Stimulated activated CD4-positive, alpha-beta T cell treated with anti-CD3 and anti-CD28 coated beads, Interleukin-4, amount 100 ng/mL, for 24 hours (primary cell): ENCODE measurements around the gene MTUS2.
"Not testable (repeated sequence)": the region's sequence is repeated elsewhere in the genome, so short reads cannot be mapped to it uniquely, and the experiment has no call there.

Experiments used
- DNase-seq: peaks from one replicate; pipeline ENCODE4 v3.0.0-alpha.2; 2020

MTUS2 gene

DNA sequence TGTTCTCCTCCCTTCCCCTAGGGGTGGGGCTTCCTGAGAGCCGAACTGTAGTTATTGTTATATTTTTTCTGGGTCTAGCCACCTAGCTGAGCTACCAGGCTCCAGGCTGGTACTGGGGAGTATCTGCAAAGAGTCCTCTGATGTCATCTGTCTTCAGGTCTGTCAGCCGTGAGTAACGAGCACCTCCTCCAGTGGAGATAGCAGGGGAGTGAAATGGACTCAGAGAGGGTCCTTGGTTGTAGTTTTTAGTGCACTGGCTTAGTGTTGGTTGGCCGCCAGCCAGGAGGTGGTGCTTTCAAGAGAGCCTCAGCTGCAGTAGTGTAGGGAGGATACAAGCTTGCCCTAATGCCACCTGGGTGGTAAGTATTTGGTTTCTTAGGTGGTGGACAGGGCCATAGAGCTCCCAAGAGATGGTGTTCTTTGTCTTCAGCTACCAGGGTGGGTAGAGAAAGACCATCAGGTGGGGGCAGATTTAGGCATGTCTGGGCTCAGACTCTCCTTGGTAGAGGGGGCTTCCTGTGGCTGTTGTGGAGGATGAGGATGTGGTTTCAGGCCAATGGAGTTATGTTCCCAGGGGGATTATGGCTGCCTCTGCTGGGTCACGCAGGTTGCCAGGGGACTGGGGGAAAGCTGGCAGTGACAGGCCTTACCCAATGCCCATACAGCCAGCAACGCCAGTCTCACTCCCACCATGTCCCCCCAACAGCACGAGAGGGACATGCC lies 525.9 kb downstream of the MTUS2 start:
- DNase-seq = not testable (repeated sequence)

DNA sequence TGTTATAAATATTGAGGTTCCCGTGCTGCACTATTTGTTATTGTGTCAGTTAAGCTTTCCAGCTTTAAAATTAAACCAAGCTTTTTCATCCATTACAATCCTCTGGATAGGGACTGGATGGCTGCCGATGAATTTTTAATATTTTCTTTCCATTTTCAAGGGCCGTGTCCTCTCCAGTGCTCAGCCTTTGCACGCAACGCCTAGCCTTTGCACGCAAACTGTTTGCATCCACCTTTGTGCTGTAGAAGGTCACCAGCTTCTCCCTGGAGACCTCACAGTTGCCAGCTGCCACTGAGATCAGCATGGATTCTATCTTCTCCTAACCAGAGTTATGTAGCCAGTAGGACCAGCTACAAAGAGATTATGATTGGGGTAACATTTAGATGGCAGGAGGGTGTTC lies 534.9 kb downstream of the MTUS2 start:
- DNase-seq = no peak

DNA sequence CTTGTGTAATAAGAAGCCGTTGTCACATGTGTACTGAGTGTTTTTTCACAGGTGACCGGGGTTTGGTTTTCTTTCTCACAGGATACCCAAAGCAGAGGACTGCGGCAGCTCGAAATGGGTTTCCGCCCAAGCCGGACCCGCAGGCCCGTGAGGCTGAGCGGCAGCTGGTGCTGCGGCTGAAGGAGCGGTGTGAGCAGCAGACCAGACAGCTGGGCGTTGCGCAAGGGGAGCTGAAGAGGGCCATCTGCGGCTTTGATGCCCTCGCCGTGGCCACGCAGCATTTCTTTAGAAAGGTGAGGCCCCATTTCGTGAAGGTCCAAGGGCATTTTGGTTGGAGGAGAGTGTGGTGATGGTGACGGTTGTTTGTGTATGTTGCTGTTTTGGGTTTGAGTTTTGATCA lies 539.0 kb downstream of the MTUS2 start:
- DNase-seq = no peak

DNA sequence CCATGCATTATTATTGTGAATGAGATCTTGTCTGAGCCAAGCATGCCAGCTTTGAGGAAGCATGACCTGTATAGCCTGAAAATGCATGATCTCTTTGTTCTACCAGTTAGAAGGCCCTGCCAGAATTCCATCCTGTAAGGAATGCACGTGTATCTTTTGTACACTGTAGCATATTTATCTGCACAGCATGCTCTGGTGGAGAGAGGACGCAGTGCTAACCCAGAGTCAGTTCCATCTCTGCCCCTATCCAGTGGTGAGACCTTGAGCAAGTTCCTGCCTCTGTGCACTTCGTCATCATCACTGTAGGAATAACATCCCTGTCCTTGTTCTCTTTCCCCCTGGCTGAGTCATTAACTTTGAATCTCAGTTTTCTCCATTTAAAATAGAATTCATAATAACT lies 541.6 kb downstream of the MTUS2 start:
- DNase-seq = no peak

DNA sequence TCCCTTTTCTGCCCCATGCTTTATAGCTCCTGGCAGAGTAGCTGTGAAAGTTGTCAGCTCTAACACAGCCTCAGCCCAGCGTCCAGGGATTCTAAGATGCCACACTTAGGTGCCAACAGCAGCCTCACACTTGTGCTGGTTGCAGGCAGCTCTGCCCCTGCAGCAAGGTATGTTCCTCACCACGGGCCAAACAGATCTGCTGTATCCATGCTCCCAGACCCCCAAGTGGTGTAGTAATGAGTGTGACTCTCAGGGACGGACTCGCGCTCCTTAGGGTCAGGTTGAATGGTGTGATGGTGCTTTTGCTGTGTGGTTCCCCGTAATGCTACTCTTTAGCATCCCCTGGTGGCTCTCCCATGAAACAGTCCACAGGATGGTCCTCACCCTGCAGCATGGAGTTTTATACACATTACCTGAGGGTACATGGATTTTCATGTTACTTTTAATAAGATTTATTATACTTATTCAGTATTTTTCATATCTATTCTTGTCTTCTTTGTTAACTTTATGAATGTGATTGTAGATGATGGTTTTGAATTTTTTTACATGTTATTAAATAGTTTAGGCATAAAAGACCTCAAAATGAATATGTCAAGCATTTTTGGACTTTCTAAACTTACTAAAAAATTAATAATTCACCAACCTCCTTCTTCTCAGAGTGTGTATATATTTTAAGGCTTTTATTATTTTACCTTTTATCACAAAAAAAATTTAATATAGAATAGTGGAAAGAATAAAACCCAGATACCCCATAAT lies 542.9 kb downstream of the MTUS2 start:
- peak; percentile 33 for DNase-seq

DNA sequence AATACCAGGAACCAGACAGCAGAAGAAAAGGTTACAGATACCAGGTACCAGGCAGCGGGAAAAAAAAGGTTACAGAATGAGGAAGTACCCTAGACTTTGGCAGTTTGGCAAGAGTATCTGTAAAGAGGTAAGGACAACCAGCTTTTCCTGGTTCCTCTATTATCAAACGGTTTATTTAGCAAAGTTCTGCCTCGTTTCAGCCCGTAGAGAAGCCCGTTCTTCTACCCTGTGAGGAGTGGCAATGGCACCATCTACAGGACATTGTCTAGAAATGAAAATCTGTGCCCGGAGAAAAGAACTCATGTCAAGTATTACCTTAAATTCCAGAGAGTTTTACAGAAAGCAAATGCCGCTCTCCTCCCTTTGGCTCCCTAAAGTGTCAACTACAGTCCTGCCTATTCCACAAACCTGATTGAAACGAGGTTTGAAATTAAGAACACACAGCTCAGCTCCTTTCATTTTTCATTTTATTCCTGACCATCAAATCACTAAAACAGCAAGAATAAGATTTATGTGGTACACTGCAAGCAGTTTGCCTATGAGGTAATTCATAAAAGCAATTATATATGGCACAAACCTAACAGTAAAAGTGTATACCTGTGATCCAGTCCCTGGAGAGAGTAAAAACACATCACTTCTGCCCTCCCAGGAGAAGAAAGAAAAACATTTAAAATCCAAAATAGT lies 549.1 kb downstream of the MTUS2 start:
- no peak for DNase-seq

DNA sequence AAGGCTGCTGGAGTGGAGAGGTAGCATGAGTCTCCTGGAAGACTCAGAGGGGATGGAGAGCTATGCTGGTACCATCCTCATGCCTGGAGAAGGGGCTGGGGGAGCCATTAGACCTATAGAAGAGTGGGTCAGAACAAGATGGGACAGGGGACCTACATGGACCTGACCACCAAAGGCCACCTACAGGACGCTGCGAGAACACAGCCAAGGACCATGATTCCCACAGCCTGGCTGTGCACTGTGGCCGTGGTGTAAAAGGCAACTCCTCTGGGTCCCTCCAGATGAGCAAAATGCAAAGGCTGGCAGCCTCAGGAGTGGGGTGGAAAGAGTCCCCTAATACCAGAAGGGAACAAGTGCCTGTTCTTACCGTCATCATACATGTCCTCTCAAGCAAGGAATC lies 559.1 kb downstream of the MTUS2 start:
- DNase-seq = no peak

DNA sequence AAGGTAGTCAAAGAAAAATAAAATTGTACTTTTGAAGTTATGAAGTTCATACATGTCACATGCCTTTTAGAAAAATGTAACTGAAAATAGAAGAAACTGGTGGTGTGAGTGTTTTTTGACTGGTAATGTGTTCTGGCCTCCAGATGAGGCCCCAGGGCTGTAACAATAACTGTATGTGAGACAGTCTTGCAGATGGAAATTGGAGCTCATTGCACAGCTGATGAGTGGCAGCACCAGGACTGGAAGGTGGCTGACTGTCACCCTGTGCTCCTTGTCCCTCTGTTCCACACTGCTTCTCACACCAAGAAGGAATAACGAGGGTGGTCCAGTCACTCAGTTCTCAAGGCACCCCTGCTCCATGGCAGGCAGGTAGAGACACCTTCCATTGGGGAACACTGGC lies 559.7 kb downstream of the MTUS2 start:
- DNase-seq = no peak

DNA sequence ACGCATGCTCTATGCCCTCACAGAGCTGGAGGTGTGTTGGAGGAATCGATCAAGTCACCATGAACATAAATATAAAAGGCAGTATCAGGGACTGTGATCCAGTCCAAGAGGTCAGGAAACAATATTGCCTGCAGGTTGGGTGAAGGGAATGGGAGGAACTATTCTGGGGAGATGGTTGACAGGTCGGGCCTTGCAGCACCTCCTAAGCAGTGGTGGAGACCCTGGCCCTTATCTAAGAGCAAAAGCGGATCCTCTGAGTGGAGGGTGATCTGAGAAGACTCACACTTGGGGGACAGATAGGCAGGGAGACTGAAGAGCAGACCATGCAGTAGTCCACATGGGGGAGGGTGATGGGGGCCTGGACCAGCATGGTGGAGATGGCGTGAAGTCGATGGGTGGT lies 561.9 kb downstream of the MTUS2 start:
- DNase-seq = no peak

DNA sequence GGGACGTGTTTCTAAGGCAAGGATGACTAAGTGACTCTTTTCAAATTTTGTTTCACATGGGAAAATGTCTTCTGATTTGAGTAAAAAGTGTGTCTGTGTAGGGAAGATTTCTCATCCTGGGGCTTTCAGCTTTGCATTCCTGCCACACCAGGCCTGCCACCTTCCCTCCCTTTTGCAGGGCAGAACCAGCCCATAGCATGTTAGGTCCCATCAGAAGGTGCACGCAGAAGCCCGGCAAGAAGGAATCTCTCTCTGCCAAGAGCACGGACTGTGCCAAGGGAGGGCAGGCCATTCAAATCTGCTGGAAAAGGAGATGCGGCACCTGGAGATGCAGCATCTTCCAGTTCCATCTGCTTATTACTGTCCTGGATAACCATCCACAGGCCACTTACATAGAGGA lies 563.3 kb downstream of the MTUS2 start:
- DNase-seq = no peak

DNA sequence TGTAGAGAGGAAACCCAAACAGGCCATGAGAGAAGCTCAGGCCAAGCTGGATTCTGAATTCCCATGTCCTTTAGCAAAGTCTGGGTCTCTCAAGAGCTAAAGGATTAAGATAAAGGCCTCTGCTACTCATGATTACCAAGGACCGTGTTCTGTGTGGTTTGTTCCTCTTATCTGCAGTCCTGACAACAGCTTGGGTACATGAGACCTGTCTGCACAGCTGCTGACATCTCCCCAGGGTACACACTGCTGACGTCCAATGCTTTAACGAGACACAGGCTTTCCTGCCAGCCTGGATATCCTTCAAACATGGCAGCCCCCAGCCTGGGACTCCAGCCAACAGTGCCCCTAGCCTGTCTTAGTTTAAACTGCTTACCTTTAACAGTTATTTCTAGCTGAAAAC lies 564.3 kb downstream of the MTUS2 start:
- no peak for DNase-seq

DNA sequence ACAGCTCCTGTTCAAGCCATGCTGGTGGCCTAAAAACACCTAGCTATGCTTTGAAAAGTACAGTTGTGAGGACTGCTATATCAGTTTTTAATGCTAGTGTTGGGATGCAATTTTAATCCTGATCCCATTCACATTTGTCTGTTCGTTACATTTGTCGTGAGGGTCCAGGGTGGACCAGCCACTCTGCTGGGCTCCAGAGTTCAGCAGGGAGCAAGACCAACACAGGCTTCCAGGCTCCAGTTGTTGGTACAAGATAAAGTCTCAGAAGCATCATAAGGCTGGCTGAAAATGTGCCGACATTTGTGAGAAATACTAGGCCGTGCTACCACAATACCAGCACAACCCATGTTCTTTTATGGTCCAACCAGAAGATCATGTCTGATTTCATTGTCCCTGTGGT lies 564.7 kb downstream of the MTUS2 start:
- no peak for DNase-seq

DNA sequence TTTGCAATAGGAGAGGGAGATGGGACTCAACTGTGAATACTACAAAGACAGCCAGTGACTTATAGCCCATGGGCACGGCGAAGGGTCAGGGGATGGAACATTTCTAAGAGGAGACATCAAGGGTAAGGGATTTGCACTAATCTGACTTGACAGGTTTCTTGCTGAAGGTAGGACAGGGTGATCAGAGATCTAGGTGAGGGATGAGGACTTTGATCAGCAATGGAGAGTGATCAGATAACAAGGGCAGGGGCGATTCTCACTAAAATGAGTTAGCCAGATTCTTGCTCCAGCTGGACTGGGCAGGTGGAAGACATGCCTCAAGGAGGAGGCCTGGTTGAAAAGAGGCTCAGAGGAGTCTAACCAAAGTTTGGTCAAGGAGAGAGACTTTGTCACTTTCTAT lies 566.1 kb downstream of the MTUS2 start:
- DNase-seq = no peak

DNA sequence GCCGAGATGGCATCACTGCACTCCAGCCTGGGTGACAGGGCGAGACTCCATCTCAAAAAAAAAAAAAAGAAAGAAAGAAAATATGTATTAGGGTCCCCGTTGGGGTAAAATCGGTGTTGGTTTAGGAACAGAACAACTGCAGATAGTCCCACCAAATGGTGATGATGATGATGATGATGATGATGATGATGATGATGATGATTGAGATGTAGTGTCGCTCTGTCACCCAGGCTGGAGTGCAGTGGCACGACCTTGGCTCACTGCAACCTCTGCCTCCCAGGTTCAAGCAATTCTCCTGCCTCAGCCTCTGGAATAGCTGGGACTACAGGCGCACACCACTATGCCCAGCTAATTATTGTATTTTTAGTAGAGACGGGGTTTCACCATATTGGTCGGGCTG lies 570.5 kb downstream of the MTUS2 start:
- not testable (repeated sequence) for DNase-seq

DNA sequence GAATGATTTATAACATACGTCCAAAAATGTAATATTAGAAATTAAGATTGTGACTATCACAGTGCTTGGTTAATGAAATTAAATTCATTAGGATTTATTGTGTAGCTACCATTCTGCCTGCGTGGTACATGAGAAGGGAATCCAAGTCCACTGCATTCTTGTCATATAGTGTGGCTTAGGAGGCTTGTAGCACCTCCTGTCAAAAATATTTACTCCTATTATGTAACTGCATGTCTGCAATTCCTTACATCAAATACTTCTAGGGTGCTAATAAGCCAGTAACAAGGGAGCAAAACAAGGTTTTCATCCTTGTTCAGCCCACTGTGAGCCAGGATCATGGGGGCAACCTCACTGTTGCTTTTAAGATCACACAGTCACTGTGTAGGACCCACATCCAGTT lies 576.3 kb downstream of the MTUS2 start:
- no peak for DNase-seq

DNA sequence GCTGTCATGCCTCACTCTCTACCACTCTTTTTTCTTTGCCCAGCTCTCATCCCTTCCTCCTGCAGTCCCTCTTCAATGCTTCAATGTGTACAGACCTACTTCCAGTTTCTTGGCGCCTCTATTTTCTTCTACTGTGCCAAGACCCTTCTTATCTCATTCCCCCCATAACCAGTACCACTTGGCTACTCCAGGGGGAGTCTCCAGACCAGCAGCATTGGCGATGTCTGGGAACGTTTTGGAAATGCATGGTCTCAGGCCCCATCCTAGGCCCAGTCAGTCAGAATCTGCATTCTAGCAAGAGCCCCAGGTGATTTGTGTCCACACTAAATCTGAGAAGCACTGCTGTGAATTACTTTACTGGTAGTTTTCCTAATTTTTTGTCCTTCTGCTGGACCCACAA lies 577.1 kb downstream of the MTUS2 start:
- no peak for DNase-seq

DNA sequence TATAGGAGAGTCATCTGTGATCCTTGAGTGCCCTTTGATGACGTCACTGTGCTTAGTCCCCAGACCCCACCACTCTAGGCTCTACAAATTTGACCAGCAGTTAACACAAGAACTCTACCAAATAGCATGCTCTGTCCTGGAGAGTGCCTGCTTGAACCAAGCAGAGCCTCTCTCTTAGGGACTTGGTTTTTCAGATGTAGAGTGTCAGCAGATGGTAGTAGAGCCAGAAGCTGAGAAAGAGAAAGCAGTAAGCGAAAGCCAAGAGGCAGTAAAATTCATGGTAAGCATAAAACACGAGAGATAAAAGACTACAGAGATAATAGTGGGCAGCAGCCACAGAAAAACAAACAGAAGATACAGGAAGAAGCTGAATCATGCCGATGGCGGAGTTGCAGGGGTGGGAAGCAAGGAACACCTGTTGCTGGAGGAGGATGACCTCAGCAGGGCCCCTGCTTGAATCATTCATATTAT lies 582.1 kb downstream of the MTUS2 start:
- no peak for DNase-seq

DNA sequence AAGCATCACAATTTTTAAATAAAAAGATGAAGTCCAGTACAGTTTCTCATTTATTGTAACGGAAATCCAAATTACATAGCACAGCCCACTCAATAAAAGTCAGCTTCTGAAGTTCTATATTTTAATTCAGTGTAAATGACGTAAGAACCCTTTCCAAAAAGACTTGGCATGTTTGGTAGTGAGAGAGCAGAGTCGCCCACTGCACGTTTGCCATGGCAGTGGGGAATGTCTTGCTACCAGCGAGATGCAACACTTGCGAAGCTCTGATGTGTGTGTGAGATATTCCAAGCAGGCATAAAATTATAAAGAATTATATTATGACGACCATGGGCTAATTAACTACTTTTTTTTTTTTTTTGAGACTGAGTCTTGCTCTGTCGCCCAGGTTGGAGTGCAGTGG lies 585.3 kb downstream of the MTUS2 start:
- DNase-seq = no peak

DNA sequence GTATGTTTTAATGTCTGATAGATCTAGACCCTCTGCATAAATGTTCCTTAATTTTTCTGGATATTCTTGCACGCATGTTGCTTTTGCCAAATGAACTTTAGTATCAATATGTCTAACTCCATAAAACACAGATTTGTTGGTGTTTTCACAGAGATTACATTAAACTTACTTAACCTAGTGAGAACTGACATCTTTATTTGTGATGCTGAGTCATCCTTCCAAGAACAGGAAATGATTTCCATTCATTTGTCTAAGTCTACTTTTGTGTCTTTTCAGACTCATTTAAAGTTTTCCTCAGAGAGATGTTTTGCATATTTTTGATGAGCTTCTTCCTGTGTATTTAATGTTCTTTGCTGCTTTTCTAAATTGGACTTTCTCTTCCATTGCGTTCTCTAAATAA lies 591.3 kb downstream of the MTUS2 start:
- DNase-seq = no peak

DNA sequence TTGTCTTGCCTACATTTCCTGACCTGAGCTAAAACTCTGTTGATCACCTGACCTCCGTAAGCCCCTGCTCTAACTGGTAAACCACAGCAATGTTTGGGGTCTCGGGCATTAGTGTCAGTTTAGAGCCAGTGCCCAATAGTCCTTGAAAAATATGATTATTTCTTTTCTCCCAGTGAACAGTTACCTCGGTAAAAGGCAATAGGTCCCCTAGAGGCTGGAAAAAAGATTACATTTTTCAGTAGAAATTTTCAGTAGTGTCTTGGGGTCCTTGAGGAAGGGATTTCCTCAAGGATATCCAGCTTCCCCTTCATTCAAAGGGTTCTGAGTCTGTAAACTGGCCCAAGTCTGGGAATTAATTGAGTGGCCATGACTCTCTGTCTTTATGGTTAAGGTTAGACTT lies 597.9 kb downstream of the MTUS2 start:
- no peak for DNase-seq

DNA sequence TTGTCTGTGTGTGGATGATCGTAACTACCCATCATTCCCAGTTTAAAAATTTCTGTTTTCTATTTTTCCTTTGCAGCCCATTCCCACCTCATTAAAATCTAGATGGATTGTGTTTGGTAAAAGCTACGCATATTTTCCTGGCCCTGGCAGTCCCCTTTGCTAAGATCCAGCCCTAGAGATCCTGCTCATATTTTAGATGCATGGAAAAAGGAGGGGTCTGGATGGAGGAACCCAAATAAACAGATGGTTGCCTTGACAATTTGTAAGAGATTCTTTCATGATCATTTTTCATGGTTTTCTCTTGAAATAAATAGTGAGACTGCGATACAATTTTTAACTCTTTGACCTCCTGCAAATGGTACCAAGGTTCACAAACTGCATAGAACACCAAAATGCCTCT lies 601.0 kb downstream of the MTUS2 start:
- no peak for DNase-seq

DNA sequence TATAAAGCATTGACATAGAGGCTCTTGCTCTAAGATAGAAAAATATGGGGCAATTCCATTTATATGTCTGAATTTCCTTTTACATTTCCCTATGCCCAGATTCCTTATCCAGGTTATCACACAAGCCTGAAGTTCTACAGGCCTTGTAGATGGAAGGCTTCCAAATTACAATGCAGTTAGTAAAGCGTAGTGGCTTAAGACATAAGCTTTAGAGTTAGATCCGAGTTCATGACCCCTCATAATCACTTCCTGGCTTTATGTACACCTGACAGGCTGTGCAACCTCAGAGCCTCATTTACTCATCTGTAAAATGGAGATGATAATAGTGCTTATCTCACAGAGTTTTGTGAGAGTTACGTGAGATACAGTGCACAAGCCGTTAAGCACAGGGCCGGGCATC lies 601.9 kb downstream of the MTUS2 start:
- no peak for DNase-seq

DNA sequence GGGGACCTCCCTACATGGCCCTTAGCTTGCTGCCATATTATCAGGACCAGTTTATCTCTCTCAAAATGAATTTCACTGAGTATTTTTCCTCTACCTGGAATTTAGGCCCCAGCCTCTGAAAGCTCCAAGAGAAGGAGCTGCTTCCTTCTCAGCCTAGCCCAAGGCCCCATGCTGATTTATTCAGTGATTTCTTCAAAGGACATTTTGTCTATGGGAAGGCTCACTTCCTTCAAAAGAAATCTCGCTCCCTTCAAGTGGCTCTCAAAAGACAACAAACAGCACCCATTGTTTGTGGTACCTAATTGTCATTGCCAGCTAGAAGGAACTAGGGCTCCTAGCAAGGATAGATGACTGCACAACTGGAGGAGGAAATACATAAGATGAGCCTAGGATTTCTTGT lies 602.9 kb downstream of the MTUS2 start:
- DNase-seq = no peak

DNA sequence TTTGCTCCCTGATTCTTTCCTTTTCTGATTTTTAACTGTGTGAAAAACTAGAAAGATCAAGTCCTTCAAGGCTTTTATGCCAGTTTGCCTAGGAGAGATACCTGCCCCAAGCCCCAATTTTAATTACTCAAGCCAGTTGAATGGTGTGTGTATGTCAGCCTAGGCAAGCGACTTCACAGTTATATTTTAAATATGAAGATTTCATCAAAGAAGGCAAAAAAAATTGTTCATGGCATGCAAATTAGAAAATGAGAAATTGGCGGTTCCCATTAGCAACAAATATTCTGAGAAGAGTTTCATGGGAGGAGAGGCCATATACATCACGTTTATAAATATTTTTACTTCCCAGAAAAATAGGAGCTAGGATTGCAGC lies 607.8 kb downstream of the MTUS2 start:
- no peak for DNase-seq
